Cerebellar cortex (tissue), 1 donor: Measurements from ENCODE around the gene S100A9.
"Not testable (repeated sequence)": the region's sequence is repeated elsewhere in the genome, so short reads cannot be mapped to it uniquely, and the experiment has no call there.

Experiments used
- DNase-seq: peaks from one replicate; pipeline ENCODE4 v3.0.0-alpha.2; 2015; ENCODE audit warnings: low spot score

The S100A9 gene

DNA sequence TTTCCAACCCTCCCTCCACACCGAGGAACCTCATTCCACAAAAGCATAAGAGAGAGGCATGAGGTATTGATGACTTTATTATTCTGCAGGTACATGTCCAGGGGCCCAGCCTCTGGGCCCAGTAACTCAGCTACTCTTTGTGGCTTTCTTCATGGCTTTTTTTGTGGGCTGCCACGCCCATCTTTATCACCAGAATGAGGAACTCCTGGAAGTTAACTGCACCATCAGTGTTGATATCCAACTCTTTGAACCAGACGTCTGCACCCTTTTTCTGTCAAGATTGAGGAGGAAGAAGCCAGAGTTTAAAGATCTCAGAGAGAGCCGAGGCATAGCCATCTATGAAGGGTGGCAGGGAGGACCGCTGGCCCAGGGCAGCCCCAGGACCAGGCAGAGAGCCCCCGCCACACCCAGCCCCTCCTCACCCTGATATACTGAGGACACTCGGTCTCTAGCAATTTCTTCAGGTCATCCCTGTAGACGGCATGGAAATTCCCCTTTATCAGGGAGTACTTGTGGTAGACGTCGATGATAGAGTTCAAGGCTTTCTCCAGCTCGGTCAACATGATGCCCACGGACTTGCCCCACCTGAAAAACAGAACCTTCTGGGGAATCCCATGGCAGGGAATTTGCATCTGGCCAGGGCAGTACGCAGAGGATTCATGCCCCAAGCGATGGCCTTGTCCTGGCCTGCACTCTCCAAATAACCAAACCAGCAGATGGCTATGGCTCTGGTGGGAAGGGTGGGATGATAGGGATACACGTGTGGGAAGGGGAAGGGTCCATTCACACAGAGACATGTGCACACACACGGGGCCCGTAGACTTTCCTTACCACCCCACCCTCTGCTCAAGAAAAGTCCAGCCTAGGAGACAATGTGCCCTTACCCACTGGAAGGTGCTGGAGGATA, 32.6 kb downstream of the S100A9 start:
- DNase-seq, result no peak

- no peak for DNase-seq
These were observed 33.5 kb downstream of the S100A9 start, which contains the start of gene S100A8 for GRCh38 chr1:153390938-153391710. TSS of gene S100A8 (minus strand) at chr1:153391073. CDS start at chr1:153390535, 538 bp downstream.

GRCh38 chr1:153392258-153392657, 34.6 kb downstream of the S100A9 start:
- no peak for DNase-seq

DNA sequence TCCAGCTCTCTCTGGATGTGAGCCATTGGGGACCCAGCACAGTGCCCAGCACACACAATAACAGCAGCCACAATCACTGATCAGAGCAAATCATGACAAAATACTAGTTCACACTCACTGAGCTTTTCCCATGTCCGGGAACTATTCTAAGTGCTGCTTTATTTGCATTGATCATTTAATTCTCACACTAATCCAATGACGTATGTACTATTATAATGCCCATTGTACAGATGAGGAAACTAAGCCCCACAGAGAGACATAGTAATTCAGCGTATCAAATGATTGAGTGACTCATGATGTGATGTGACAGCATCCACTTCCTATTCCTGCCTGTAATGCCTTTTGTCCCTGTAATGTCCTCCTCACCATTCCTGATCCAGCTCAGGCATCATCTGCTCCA, 35.2 kb downstream of the S100A9 start:
- no peak for DNase-seq

DNA sequence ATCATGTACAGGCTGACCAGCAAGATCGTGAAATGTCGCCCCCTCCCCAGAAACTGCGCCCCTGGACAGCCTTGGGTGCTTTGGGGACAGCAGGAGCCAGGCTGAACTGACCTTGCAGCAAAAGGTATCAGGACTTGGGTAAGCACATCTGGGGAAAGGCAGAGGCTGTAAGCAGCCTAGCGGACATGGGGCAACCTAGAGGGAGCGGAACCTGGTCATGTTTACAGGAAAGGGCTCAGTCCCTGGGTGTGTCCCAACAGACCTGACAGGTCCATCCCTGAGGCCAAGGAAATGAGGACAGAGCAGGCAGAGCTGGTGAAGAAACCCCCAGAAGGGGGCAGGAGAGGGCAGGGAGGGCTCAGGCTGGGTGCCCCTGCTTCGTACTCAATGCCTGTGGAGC, 36.3 kb downstream of the S100A9 start:
- no peak for DNase-seq

GRCh38 chr1:153394391-153394790, 36.7 kb downstream of the S100A9 start:
- no peak for DNase-seq

DNA sequence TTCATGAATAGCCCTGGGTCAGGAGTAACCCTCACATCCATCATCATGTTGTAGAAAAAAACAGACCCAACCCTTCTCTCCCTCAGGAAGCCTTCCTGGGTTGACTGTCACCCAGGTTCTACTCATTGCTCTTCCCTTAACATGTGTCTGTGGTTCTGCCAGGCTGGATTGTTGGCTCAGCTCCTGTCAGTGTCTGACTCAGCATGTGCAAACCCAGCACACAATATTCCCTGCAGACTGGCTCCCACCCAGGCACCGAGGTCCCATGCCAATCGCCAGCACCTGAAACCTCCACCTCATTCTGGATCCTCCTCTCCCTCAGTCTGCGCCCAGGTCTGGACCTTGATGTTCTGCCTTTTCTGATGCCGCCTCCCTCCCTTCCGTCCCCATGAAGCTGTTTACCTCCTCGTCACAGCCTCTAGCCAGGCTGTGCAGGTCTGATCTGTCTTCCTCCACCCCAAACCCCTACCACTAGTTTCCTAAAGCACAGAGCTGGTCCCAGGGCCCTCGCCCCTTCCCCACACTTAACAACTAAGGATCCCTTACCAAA, 37.6 kb downstream of the S100A9 start:
- no peak for DNase-seq

DNA sequence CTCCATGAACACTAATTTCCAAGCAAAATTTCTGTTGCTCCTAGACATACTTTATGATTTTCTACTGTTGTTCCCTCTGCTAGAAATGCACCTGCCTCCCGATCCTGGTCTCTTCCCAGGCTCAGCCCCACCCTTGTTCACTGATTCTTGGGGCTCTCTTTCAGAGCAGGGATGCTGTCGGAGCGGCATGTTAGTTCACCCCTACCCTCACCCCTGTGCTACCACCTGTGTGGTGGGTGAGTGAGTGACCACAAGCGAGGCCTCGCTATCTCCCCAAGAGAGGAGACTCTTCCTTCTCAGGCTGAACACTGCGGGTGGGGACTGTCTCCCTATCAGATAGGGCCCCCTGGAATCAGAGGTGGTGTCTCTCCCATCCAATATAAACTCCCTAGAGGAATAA, 38.1 kb downstream of the S100A9 start:
- no peak for DNase-seq

DNA sequence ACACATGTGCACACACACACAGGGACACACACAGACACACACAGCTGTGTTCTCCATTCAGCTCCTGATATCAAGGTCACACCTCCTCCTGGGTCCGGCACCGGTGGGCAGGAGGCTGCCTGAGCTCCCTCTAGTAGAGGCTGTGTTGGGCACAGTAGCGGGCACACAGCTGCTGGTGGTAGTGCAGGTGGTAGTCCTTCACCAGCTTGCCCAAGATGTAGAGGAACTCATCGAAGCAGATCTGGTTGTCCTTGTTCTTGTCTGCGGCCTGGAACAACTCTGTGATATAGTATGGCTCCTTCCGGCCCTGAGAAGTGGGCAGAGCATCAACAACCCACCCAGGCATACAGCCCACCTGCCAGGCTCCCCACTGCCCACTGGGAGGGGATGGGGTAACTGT, 38.8 kb downstream of the S100A9 start:
- no peak for DNase-seq

- no peak for DNase-seq
These were observed 39.6 kb downstream of the S100A9 start for GRCh38 chr1:153397051-153397923.

GRCh38 chr1:153397924-153398651, 40.4 kb downstream of the S100A9 start:
- DNase-seq, result no peak

DNA sequence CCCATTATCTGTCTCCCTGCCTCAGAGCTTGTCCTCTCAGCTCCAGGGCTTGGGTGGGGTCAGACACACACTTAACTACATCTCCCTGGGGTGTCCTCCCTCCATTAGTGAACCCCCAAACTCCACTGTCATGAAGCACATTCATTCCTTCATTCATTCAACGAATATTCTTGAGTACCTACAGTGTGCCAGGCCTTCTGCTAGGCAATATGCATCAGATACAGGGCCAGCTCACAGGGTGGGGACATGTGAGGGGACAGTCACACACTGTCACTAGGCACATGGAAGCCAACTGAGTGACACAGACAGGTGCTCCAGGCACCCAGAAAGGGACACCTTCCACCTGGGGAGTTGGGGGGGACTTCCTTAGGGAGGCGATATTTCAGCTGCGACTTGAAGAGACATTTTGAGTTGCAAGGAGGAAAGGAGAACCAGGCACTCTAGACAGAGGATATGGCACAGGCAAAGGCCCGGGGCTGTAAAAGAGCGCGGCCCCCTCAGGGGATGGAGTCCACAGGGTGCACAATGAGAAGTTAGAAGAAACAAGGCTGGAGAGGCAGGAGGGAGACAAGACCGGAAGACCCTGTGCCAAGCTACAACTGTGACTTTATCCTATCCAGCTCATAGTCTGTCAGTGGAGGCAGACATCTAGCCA, 41.9 kb downstream of the S100A9 start:
- no peak for DNase-seq

DNA sequence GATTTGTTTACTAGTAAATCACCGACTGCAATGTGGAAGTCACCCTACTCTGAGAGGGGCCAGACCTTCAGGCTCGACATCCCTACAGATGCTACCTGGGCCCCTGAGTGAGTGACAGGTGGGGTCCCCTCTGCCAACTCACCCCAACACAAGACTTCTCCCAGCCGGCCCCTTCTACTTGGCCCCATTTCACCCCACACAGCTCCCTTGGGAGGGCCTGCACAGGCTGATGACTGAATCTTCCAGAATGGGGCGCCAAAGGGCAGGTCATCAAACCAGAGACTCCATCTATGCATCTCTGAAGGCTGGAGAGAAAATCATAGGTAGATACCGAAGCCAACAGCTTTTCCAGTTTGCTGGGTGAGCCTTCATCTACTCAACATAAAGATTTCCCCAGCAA, 42.6 kb downstream of the S100A9 start:
- no peak for DNase-seq

GRCh38 chr1:153401461-153401860, 43.8 kb downstream of the S100A9 start:
- no peak for DNase-seq

GRCh38 chr1:153402226-153402625, 44.6 kb downstream of the S100A9 start:
- no peak for DNase-seq

- no peak for DNase-seq
These were observed 45.9 kb downstream of the S100A9 start for GRCh38 chr1:153403421-153404085.

DNA sequence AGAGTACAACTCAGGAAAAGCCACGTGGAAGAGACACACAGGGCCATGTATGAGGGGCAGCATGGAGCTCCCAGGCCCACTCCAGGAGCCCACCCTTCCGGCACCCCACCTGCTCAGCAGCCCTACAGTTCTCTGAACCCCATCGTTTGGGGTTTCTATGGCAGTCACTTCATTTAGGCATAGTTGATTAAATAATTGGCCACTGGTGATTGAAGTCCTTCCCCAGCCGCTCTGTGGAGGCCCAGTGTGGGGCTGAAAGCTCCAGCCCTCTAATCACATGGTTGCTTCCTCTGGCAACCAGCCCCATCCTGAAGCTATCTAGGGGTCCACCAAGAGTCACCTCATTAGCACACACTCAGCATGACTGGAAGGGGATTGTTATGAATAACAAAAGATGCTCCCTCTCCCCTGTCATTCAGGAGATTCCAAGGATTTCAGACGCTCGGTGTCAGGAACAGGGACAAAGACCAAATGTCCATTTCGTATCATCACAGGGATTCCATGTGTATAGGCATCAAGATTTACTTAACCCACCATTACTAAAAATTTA, 46.5 kb downstream of the S100A9 start:
- DNase-seq, result no peak

GRCh38 chr1:153404768-153405167, 47.1 kb downstream of the S100A9 start:
- DNase-seq, result peak; percentile 21

GRCh38 chr1:153405825-153406599, 48.4 kb downstream of the S100A9 start:
- DNase-seq, result not testable (repeated sequence)
